HG03064 (cell line): ENCODE data around the gene LCE4A.
"Not testable (repeated sequence)": the region's sequence is repeated elsewhere in the genome, so short reads cannot be mapped to it uniquely, and the experiment has no call there.

ENCODE experiments used
- ATAC-seq: cut with Tn5 transposase; IDR thresholded peaks from one replicate; pipeline ENCODE4 v1.9.1; 2021; ENCODE audit warnings: low read depth; ENCODE audit not compliant: unreplicated experiment

The LCE4A gene

GRCh38 chr1:152707860-152708259 lies at the start of gene LCE4A:
TSS of gene LCE4A (plus strand) at chr1:152708160. CDS start at chr1:152709076, 916 bp downstream.
- ATAC-seq: no peak

- no peak for ATAC-seq
These were observed 49.3 kb upstream of the LCE4A start for GRCh38 chr1:152658649-152659048.

- no peak for ATAC-seq
These were observed 44.9 kb upstream of the LCE4A start, which contains the start of gene LCE2D for GRCh38 chr1:152663098-152663497. TSS of gene LCE2D (plus strand) at chr1:152663380. CDS start at chr1:152664106, 726 bp downstream.

GRCh38 chr1:152666171-152666570 lies 41.8 kb upstream of the LCE4A start:
- ATAC-seq: not testable (repeated sequence)

GRCh38 chr1:152667648-152668047 lies 40.3 kb upstream of the LCE4A start:
- no peak for ATAC-seq

GRCh38 chr1:152673016-152673415 lies 34.9 kb upstream of the LCE4A start:
- ATAC-seq: no peak

- ATAC-seq: not testable (repeated sequence)
These were observed 33.0 kb upstream of the LCE4A start, which contains the start of gene LCE2C for GRCh38 chr1:152674983-152675382. TSS of gene LCE2C (plus strand) at chr1:152675279. CDS start at chr1:152676016, 737 bp downstream.

GRCh38 chr1:152679459-152679858 lies 28.5 kb upstream of the LCE4A start:
- ATAC-seq: no peak

GRCh38 chr1:152681616-152682015 lies 26.3 kb upstream of the LCE4A start:
- no peak for ATAC-seq

GRCh38 chr1:152683846-152684245 lies 24.1 kb upstream of the LCE4A start:
- no peak for ATAC-seq

- not testable (repeated sequence) for ATAC-seq
These were observed 22.1 kb upstream of the LCE4A start, which contains the start of gene LCE2B for GRCh38 chr1:152685823-152686222. TSS of gene LCE2B (plus strand) at chr1:152686123. CDS start at chr1:152686844, 721 bp downstream.

GRCh38 chr1:152697701-152698600 lies 10.0 kb upstream of the LCE4A start, which contains the start of gene LCE2A:
TSS of gene LCE2A (plus strand) at chr1:152698345. CDS start at chr1:152698902, 557 bp downstream.
- no peak for ATAC-seq

GRCh38 chr1:152699746-152700145 lies 8.2 kb upstream of the LCE4A start:
- no peak for ATAC-seq

GRCh38 chr1:152718238-152718637 lies 10.3 kb downstream of the LCE4A start:
- no peak for ATAC-seq

- ATAC-seq: no peak
These were observed 17.3 kb downstream of the LCE4A start for GRCh38 chr1:152725261-152725660.

- no peak for ATAC-seq
These were observed 21.0 kb downstream of the LCE4A start for GRCh38 chr1:152728986-152729385.

GRCh38 chr1:152735648-152736047 lies 27.7 kb downstream of the LCE4A start:
- no peak for ATAC-seq

- no peak for ATAC-seq
These were observed 30.0 kb downstream of the LCE4A start for GRCh38 chr1:152737997-152738396.

- ATAC-seq: no peak
These were observed 31.9 kb downstream of the LCE4A start for GRCh38 chr1:152739841-152740240.

GRCh38 chr1:152741656-152742055 lies 33.7 kb downstream of the LCE4A start:
- ATAC-seq: no peak

- no peak for ATAC-seq
These were observed 35.6 kb downstream of the LCE4A start for GRCh38 chr1:152743371-152744145.
